H1 (cell line): ENCODE data around the gene SCN8A. TPM values are rescaled to one million over a fixed set of nuclear protein-coding genes. Genes with fewer than 3 reads are reported as not detected.

Experiments
- CTCF ChIA-PET: fragments of 300-600 bp; sonication (Branson Sonifier 250); formaldehyde crosslinking; loops from one replicate; lab custom pipeline; 2021; ENCODE audit not compliant: partially characterized antibody; lab: Charles Lee
- POLR2A ChIA-PET: fragments of 300-600 bp; sonication (Branson Sonifier 250); formaldehyde crosslinking; loops from one replicate; lab custom pipeline; 2021; ENCODE audit warnings: inconsistent platforms; ENCODE audit not compliant: partially characterized antibody; lab: Charles Lee
- DNase-seq, 2 experiments: peaks; one replicate each; pipeline versions ENCODE4 v3.0.0 to v3.0.0-alpha.2; 2010 to 2022; ENCODE audit warnings: low spot score in 2 of 2, low read depth in 1 of 2, mixed read lengths in 1 of 2
- FAIRE-seq: peaks from 2 replicates; lab custom pipeline; 2011; peaks lifted over from hg19 to GRCh38; lab: Jason Lieb, UNC
- H2AFZ ChIP-seq: 2 replicates; pipeline ENCODE4 v1.8.1; 2012; ENCODE audit warnings: low read length, inconsistent platforms
- H2AK5ac ChIP-seq: 2 replicates; pipeline ENCODE4 v1.6.1; 2013; ENCODE audit warnings: low read depth, low read length
- H2BK120ac ChIP-seq: replicated peaks from 2 replicates; pipeline ENCODE3; 2013; ENCODE audit warnings: low read depth, low read length, inconsistent platforms
- H2BK12ac ChIP-seq: 2 replicates; pipeline ENCODE4 v1.6.1; 2013; ENCODE audit warnings: low read depth, low read length
- H2BK15ac ChIP-seq: 2 replicates; pipeline ENCODE4 v1.6.1; 2013; ENCODE audit warnings: low read length
- H2BK20ac ChIP-seq: 2 replicates; pipeline ENCODE4 v1.6.1; 2013; ENCODE audit warnings: low read length
- H2BK5ac ChIP-seq: 2 replicates; pipeline ENCODE4 v1.6.1; 2013; ENCODE audit warnings: low read depth, low read length
- H3K14ac ChIP-seq: 2 replicates; pipeline ENCODE4 v1.6.1; 2013; ENCODE audit warnings: inconsistent platforms; ENCODE audit not compliant: insufficient read length
- H3K18ac ChIP-seq: 2 replicates; pipeline ENCODE4 v1.6.1; 2013; ENCODE audit warnings: low read length; ENCODE audit errors: extremely low read depth
- H3K23ac ChIP-seq: 2 replicates; pipeline ENCODE4 v1.6.1; 2013; ENCODE audit warnings: inconsistent platforms; ENCODE audit not compliant: insufficient read length
- H3K23me2 ChIP-seq: 2 replicates; pipeline ENCODE4 v1.6.1; 2013; ENCODE audit warnings: low read depth, low read length
- H3K27ac ChIP-seq: 2 replicates; pipeline ENCODE4 v1.6.1; 2011; ENCODE audit warnings: low read depth, low read length, inconsistent platforms
- H3K27me3 ChIP-seq, 4 experiments: replicated peaks in 1 of 4; 1 replicate in 1 of 4; 2 replicates in 3 of 4; pipeline versions ENCODE4 v1.6.1 to v1.8.1; 2011 to 2013; ENCODE audit warnings: low read length in 3 of 4, mild to moderate bottlenecking in 3 of 4, inconsistent platforms in 2 of 4, mixed read lengths in 2 of 4, moderate library complexity in 1 of 4; ENCODE audit not compliant: control insufficient read depth in 3 of 4, insufficient read depth in 3 of 4; ENCODE audit errors: extremely low read depth in 1 of 4
- H3K36me3 ChIP-seq, 4 experiments: 2 replicates each; pipeline versions ENCODE4 v1.6.1 to v1.8.1; 2011 to 2013; ENCODE audit warnings: mild to moderate bottlenecking in 4 of 4, low read length in 3 of 4, moderate library complexity in 2 of 4, control low read depth in 1 of 4, inconsistent platforms in 1 of 4; ENCODE audit not compliant: insufficient read depth in 4 of 4, control insufficient read depth in 2 of 4
- H3K4ac ChIP-seq: replicated peaks from 2 replicates; pipeline ENCODE3; 2013; ENCODE audit warnings: low read length, low read depth, mixed read lengths, inconsistent platforms; ENCODE audit not compliant: insufficient read length
- H3K4me1 ChIP-seq, 4 experiments: replicated peaks in 1 of 4; 1 replicate in 1 of 4; 2 replicates in 3 of 4; pipeline versions ENCODE4 v1.6.1 to v1.8.1; 2011 to 2013; ENCODE audit warnings: low read length in 3 of 4, inconsistent platforms in 2 of 4, mixed read lengths in 1 of 4; ENCODE audit not compliant: insufficient read depth in 4 of 4, control insufficient read depth in 3 of 4
- H3K4me2 ChIP-seq, 2 experiments: 2 replicates each; pipeline versions ENCODE4 v1.6.1 to v1.8.1; 2011 to 2013; ENCODE audit warnings: low read depth in 2 of 2, low read length in 2 of 2, control low read depth in 1 of 2, inconsistent platforms in 1 of 2, mild to moderate bottlenecking in 1 of 2; ENCODE audit not compliant: insufficient read depth in 1 of 2
- H3K4me3 ChIP-seq, 4 experiments: fragments of 200-600, 300-600 bp in 1 of 4; sonication (generic), shearing (Covaris generic), sonication (Bioruptor Twin) in 1 of 4; 2 replicates each; pipeline versions ENCODE4 v1.5.1 to v1.8.1; 2011 to 2016; ENCODE audit warnings: low read length in 4 of 4, low read depth in 3 of 4, control low read depth in 2 of 4, inconsistent platforms in 2 of 4, mild to moderate bottlenecking in 2 of 4, mixed read lengths in 1 of 4, moderate library complexity in 1 of 4; ENCODE audit not compliant: insufficient read depth in 2 of 4; ENCODE audit errors: extremely low read depth in 1 of 4
- H3K56ac ChIP-seq: replicated peaks from 2 replicates; pipeline ENCODE3; 2013; ENCODE audit warnings: low read depth, mild to moderate bottlenecking, mixed read lengths, low read length, inconsistent platforms; ENCODE audit not compliant: insufficient read length
- H3K79me1 ChIP-seq: 2 replicates; pipeline ENCODE4 v1.6.1; 2013; ENCODE audit warnings: low read depth, low read length, control low read depth
- H3K79me2 ChIP-seq, 2 experiments: 2 replicates each; pipeline versions ENCODE4 v1.6.1 to v1.8.1; 2012 to 2013; ENCODE audit warnings: low read length in 2 of 2, mild to moderate bottlenecking in 2 of 2, inconsistent platforms in 1 of 2; ENCODE audit not compliant: insufficient read depth in 2 of 2, control insufficient read depth in 1 of 2
- H3K9ac ChIP-seq, 4 experiments: replicated peaks in 1 of 4; 1 replicate in 1 of 4; 2 replicates in 3 of 4; pipeline versions ENCODE4 v1.6.1 to v1.8.1; 2011 to 2013; ENCODE audit warnings: low read depth in 3 of 4, low read length in 3 of 4, control low read depth in 2 of 4, mild to moderate bottlenecking in 2 of 4, moderate library complexity in 2 of 4, inconsistent platforms in 1 of 4; ENCODE audit errors: extremely low read depth in 1 of 4
- H3K9me3 ChIP-seq, 2 experiments: 2 replicates each; pipeline versions ENCODE4 v1.6.1 to v1.8.1; 2012 to 2013; ENCODE audit warnings: mild to moderate bottlenecking in 2 of 2, moderate library complexity in 2 of 2, control low read depth in 1 of 2, inconsistent platforms in 1 of 2, low read depth in 1 of 2, low read length in 1 of 2, mixed read lengths in 1 of 2; ENCODE audit not compliant: insufficient read depth in 2 of 2
- H4K20me1 ChIP-seq, 2 experiments: replicated peaks in 1 of 2; 2 replicates each; pipeline versions ENCODE3 to v1.8.1; 2011 to 2013; ENCODE audit warnings: inconsistent platforms in 2 of 2, low read length in 2 of 2, mild to moderate bottlenecking in 1 of 2; ENCODE audit not compliant: insufficient read depth in 2 of 2, control insufficient read depth in 1 of 2
- H4K5ac ChIP-seq: 2 replicates; pipeline ENCODE4 v1.6.1; 2013; ENCODE audit warnings: low read length, low read depth, mixed read lengths, inconsistent platforms; ENCODE audit not compliant: insufficient read length
- H4K8ac ChIP-seq: 2 replicates; pipeline ENCODE4 v1.8.0; 2013; ENCODE audit warnings: mild to moderate bottlenecking, moderate library complexity, low read length, inconsistent platforms; ENCODE audit not compliant: insufficient read depth; ENCODE audit errors: extremely low read depth
- H4K91ac ChIP-seq: replicated peaks from 2 replicates; pipeline ENCODE3; 2013; ENCODE audit warnings: low read length, mixed read lengths, inconsistent platforms; ENCODE audit not compliant: insufficient read length
- ATF2 ChIP-seq: IDR thresholded peaks from 2 replicates; pipeline ENCODE4 v1.6.1; 2012; ENCODE audit warnings: low read length, inconsistent platforms
- CHD2 ChIP-seq: IDR thresholded peaks from 2 replicates; pipeline ENCODE4 v1.6.1; 2012; ENCODE audit warnings: low read length, improper control_type of control experiment
- EGR1 ChIP-seq: IDR thresholded peaks from 2 replicates; pipeline ENCODE4 v1.6.1; 2011; ENCODE audit warnings: low read depth, low read length, borderline replicate concordance
- GTF2F1 ChIP-seq: IDR thresholded peaks from 2 replicates; pipeline ENCODE4 v1.6.1; 2012; ENCODE audit warnings: low read depth, low read length, improper control_type of control experiment, borderline replicate concordance
- NRF1 ChIP-seq: IDR thresholded peaks from 2 replicates; pipeline ENCODE4 v1.6.1; 2011; ENCODE audit warnings: mild to moderate bottlenecking, low read depth, low read length, improper control_type of control experiment
- POLR2A ChIP-seq, 2 experiments: IDR thresholded peaks; 1 replicate in 1 of 2; 2 replicates in 1 of 2; pipeline ENCODE4 v1.6.1; 2011; ENCODE audit warnings: low read depth in 2 of 2, low read length in 2 of 2, mild to moderate bottlenecking in 2 of 2; ENCODE audit errors: control extremely low read depth in 1 of 2
- RBBP5 ChIP-seq: IDR thresholded peaks from 2 replicates; pipeline ENCODE4 v1.7.1; 2012; ENCODE audit warnings: low read depth, mild to moderate bottlenecking, inconsistent platforms, low read length, moderate library complexity, borderline replicate concordance
- SIX5 ChIP-seq: IDR thresholded peaks from 2 replicates; pipeline ENCODE4 v1.6.1; 2011; ENCODE audit warnings: mild to moderate bottlenecking, low read depth, low read length
- SP4 ChIP-seq: IDR thresholded peaks from 2 replicates; pipeline ENCODE4 v1.6.1; 2012; ENCODE audit warnings: low read length, inconsistent platforms
- SRF ChIP-seq: IDR thresholded peaks from 2 replicates; pipeline ENCODE4 v1.6.1; 2011; ENCODE audit warnings: mild to moderate bottlenecking, low read depth, low read length, moderate library complexity
- SUZ12 ChIP-seq: fragments of 200-600 bp; sonication (generic); IDR thresholded peaks from 2 replicates; pipeline ENCODE4 v1.6.1; 2012; ENCODE audit warnings: mild to moderate bottlenecking, inconsistent platforms, low read length, moderate library complexity, mixed read lengths
- TAF7 ChIP-seq: optimal IDR thresholded peaks from 2 replicates; pipeline ENCODE3; 2011; ENCODE audit warnings: low read depth, mild to moderate bottlenecking, inconsistent platforms, low read length, moderate library complexity, borderline replicate concordance
- TBP ChIP-seq: IDR thresholded peaks from 2 replicates; pipeline ENCODE4 v1.6.1; 2011; ENCODE audit warnings: low read depth, low read length, improper control_type of control experiment
- TCF12 ChIP-seq: IDR thresholded peaks from 2 replicates; pipeline ENCODE4 v1.6.1; 2011; ENCODE audit warnings: low read depth, mild to moderate bottlenecking, low read length
- ZNF274 ChIP-seq: IDR thresholded peaks from 2 replicates; pipeline ENCODE4 v1.7.0; 2012; ENCODE audit warnings: low read length, borderline replicate concordance; ENCODE audit errors: extremely low read depth
- WGBS, 2 experiments: shearing (Covaris generic) in 1 of 2; methylation state at CpG; one replicate each; pipeline versions ENCODE4 v1.1.6 to v1.1.7; 2013 to 2015; ENCODE audit warnings: low lambda C conversion rate in 2 of 2, mixed read lengths in 2 of 2, inconsistent platforms in 1 of 2, low coverage in 1 of 2, missing lambda C conversion rate in 1 of 2; ENCODE audit not compliant: insufficient replicate concordance in 2 of 2, insufficient coverage in 1 of 2, insufficient read length in 1 of 2; ENCODE audit errors: extremely low coverage in 1 of 2, missing lambda C conversion rate in 1 of 2; 5-methylcytosine and 5-hydroxymethylcytosine counted together
- polyA plus RNA-seq, 7 experiments: library from polyadenylated mRNA; depleted of rRNA in 3 of 7; stranded (reverse) in 5 of 7; unstranded in 2 of 7; fragments of >200 nt in 5 of 7; fragments of 200-250 nt in 2 of 7; gene quantifications; 1 replicate in 5 of 7; 2 replicates in 1 of 7; 4 replicates in 1 of 7; pipeline versions ENCODE4 v1.2.1 to v1.2.3, GENCODE V29; 2011 to 2013; ENCODE audit warnings: missing spikeins in 2 of 7, mixed read lengths in 2 of 7
- total RNA-seq: library from RNA; stranded (reverse); fragmentation: NEBNext Ultra II Directional; extraction: Animal tissue kit (Norgen Biotek cat#: 25700); gene quantifications from 2 replicates; pipeline ENCODE4 v1.2.1, GENCODE V29; 2021

Gene SCN8A
- total and polyA plus RNA-seq, 2 of the 8 experiments (the other 6 are each of a cell fraction or from before 2014, with no cell fraction given): 6.3 to 10.7 TPM

GRCh38 chr12:51726931-51727330 lies 135.9 kb downstream of the SCN8A start:
- WGBS, 2 experiments: 91% methylated on average over 2 of the region's 2 CpGs; no CpG with 5 or more reads in 1 of the 2 experiments
- Histone ChIP-seq H3K4me3 (no peak overlapping the region), H3K9ac (no peak overlapping the region), H3K23ac (no peak overlapping the region), H3K56ac (no peak overlapping the region), H3K79me2 (no peaks in the 10 kb centered on the region), H3K79me1 (no peaks in the 10 kb centered on the region), H3K23me2 (no peaks in the 10 kb centered on the region; the same call in 1 of the 2 replicates), H3K36me3 (peaks cover 0 to 8% (median 3%) of the 10 kb centered on the region in 4 experiments; a peak in 3 of 8 replicates), H3K4me1 (no peaks in the 10 kb centered on the region), H3K4ac (no peak overlapping the region), H3K18ac (no peak overlapping the region), H2BK5ac (no peak overlapping the region), H2AFZ (no peak overlapping the region), H4K5ac (no peak overlapping the region), H2BK15ac (no peak overlapping the region), H2BK12ac (no peak overlapping the region), H3K4me2 (no peak overlapping the region), H3K14ac (no peak overlapping the region), H2BK120ac (no peak overlapping the region), H3K9me3 (no peaks in the 10 kb centered on the region), H3K27me3 (no peaks in the 10 kb centered on the region), H4K20me1 (no peaks in the 10 kb centered on the region), H4K8ac (no peak overlapping the region), H3K27ac (no peak overlapping the region), H2BK20ac (no peak overlapping the region), H2AK5ac (no peak overlapping the region), H4K91ac (no peak overlapping the region)
- FAIRE-seq: no peak
- CTCF ChIA-PET: no interaction called here
- no peak for DNase-seq
- POLR2A ChIA-PET: interaction anchor here (0.6 kb wide), 1 partner anchor 192 kb away, joined by 4 read pairs; no protein-coding TSS in a partner anchor
- TF ChIP-seq GTF2F1 (no peak), CHD2 (no peak), EGR1 (no peak), ATF2 (no peak), TBP (no peak), SUZ12 (no peak), RBBP5 (no peak), TCF12 (no peak), SIX5 (no peak), POLR2A (IDR thresholded peaks at IDR 0.05; ENCODE audit: control extremely low read depth in 1 of 2, low read depth in 2 of 2, low read length in 2 of 2) (no peak), TAF7 (no peak), NRF1 (no peak), SP4 (no peak), ZNF274 (no peak), SRF (no peak)
